ENCODE results near the gene SLC1A7. TPM values are rescaled to one million over a fixed set of nuclear protein-coding genes. Genes with fewer than 3 reads are reported as not detected.

Gene SLC1A7
- total and polyA plus RNA-seq, 2 of the 13 experiments (the other 11 are each of a cell fraction or from before 2014, with no cell fraction given) = 0.04 to 2.0 TPM

- TF ChIP-seq ZBTB37 (CRISPR knock-in tag; IDR thresholded peaks at IDR 0.05) (no peak; the same call in 1 of the 2 replicates), RAD51 (IDR thresholded peaks at IDR 0.05; ENCODE audit: borderline replicate concordance) (peak; percentile 16; the same call in 1 of the 2 replicates), SMC3 (IDR thresholded peaks at IDR 0.05; ENCODE audit: low read length) (no peak), EHMT2 (IDR thresholded peaks at IDR 0.05; ENCODE audit: borderline replicate concordance, low read depth, low read length) (peak; percentile 38; the same call in 1 of the 2 replicates), ZNF205 (CRISPR knock-in tag; IDR thresholded peaks at IDR 0.05) (no peak), ZKSCAN5 (CRISPR knock-in tag; IDR thresholded peaks at IDR 0.05) (0 out of 2 replicates have a peak, but pooled peaks have one; percentile 44), HNRNPL (IDR thresholded peaks at IDR 0.05; ENCODE audit: low read depth, low read length) (peak; percentile 86), SNAPC2 (CRISPR knock-in tag; IDR thresholded peaks at IDR 0.05) (0 out of 2 replicates have a peak, but pooled peaks have one; percentile 55), ZEB1 (IDR thresholded peaks at IDR 0.05; ENCODE audit: insufficient replicate concordance, low read depth) (no peak), TGIF2 (CRISPR knock-in tag; IDR thresholded peaks at IDR 0.05) (peak; percentile 44; the same call in 1 of the 2 replicates), ZNF788 (CRISPR knock-in tag; IDR thresholded peaks at IDR 0.05; ENCODE audit: borderline replicate concordance) (peak; percentile 82), ETS1 (CRISPR knock-in tag; IDR thresholded peaks at IDR 0.05) (no peak; the same call in 1 of the 2 replicates)
- TF ChIP-seq, protein P1, sequence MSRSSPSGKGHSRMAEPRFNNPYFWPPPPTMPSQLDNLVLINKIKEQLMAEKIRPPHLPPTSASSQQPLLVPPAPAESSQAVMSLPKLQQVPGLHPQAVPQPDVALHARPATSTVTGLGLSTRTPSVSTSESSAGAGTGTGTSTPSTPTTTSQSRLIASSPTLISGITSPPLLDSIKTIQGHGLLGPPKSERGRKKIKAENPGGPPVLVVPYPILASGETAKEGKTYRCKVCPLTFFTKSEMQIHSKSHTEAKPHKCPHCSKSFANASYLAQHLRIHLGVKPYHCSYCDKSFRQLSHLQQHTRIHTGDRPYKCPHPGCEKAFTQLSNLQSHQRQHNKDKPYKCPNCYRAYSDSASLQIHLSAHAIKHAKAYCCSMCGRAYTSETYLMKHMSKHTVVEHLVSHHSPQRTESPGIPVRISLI (CRISPR knock-in tag; IDR thresholded peaks at IDR 0.05; ENCODE audit: borderline replicate concordance) = peak; percentile 25; the same call in 1 of the 2 replicates
- TF ChIP-seq, protein P2, sequence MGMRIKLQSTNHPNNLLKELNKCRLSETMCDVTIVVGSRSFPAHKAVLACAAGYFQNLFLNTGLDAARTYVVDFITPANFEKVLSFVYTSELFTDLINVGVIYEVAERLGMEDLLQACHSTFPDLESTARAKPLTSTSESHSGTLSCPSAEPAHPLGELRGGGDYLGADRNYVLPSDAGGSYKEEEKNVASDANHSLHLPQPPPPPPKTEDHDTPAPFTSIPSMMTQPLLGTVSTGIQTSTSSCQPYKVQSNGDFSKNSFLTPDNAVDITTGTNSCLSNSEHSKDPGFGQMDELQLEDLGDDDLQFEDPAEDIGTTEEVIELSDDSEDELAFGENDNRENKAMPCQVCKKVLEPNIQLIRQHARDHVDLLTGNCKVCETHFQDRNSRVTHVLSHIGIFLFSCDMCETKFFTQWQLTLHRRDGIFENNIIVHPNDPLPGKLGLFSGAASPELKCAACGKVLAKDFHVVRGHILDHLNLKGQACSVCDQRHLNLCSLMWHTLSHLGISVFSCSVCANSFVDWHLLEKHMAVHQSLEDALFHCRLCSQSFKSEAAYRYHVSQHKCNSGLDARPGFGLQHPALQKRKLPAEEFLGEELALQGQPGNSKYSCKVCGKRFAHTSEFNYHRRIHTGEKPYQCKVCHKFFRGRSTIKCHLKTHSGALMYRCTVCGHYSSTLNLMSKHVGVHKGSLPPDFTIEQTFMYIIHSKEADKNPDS (CRISPR knock-in tag; IDR thresholded peaks at IDR 0.05) = 0 out of 2 replicates have a peak, but pooled peaks have one; percentile 22
- TF ChIP-seq, protein P3, sequence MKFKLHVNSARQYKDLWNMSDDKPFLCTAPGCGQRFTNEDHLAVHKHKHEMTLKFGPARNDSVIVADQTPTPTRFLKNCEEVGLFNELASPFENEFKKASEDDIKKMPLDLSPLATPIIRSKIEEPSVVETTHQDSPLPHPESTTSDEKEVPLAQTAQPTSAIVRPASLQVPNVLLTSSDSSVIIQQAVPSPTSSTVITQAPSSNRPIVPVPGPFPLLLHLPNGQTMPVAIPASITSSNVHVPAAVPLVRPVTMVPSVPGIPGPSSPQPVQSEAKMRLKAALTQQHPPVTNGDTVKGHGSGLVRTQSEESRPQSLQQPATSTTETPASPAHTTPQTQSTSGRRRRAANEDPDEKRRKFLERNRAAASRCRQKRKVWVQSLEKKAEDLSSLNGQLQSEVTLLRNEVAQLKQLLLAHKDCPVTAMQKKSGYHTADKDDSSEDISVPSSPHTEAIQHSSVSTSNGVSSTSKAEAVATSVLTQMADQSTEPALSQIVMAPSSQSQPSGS (CRISPR knock-in tag; IDR thresholded peaks at IDR 0.05) = no peak
- TF ChIP-seq, protein P4, sequence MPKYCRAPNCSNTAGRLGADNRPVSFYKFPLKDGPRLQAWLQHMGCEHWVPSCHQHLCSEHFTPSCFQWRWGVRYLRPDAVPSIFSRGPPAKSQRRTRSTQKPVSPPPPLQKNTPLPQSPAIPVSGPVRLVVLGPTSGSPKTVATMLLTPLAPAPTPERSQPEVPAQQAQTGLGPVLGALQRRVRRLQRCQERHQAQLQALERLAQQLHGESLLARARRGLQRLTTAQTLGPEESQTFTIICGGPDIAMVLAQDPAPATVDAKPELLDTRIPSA (CRISPR knock-in tag; IDR thresholded peaks at IDR 0.05; ENCODE audit: borderline replicate concordance) = no peak
- TF ChIP-seq, protein P5, sequence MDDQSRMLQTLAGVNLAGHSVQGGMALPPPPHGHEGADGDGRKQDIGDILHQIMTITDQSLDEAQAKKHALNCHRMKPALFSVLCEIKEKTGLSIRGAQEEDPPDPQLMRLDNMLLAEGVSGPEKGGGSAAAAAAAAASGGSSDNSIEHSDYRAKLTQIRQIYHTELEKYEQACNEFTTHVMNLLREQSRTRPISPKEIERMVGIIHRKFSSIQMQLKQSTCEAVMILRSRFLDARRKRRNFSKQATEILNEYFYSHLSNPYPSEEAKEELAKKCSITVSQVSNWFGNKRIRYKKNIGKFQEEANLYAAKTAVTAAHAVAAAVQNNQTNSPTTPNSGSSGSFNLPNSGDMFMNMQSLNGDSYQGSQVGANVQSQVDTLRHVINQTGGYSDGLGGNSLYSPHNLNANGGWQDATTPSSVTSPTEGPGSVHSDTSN (CRISPR knock-in tag; IDR thresholded peaks at IDR 0.05; ENCODE audit: borderline replicate concordance) = no peak
Observed at GRCh38 chr1:53121319-53122172, 20.9 kb downstream of the SLC1A7 start (continued).

All from HepG2 (cell line).